GM12801 (cell line): ENCODE data around the gene EYA2.

Experiments used
- CTCF ChIP-seq: IDR thresholded peaks from one replicate; pipeline ENCODE4 v1.5.1; 2011; ENCODE audit warnings: control low read depth; ENCODE audit not compliant: insufficient read length; ENCODE audit errors: extremely low read depth

Gene EYA2

GRCh38 chr20:46883892-46884291, 10.8 kb upstream of the EYA2 start:
- no peak for TF ChIP-seq CTCF

DNA sequence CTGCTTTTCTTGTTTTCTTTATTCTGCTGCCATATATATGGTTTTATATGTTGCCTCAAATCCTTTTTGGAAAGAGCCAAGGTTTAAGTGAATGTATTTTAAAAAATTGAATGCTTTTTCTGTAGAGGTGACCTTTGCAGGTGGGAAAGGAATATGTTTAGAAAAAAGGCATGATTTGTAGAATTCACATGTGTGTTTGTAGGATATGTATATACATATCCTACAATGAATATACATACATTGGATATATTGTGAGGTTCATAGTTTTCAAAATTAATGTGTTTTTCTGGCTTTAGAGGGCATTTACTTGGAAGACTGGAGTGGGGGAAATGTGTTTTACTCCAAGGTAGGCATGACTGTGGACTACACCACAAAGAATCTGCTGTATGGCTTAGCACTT, 4.0 kb upstream of the EYA2 start:
- TF ChIP-seq CTCF, result no peak

GRCh38 chr20:46893051-46893450, 1.6 kb upstream of the EYA2 start:
- no peak for TF ChIP-seq CTCF

- TF ChIP-seq CTCF, result no peak
These were observed 615 bp upstream of the EYA2 start for GRCh38 chr20:46893877-46894578.

GRCh38 chr20:46894971-46895905, 595 bp downstream of the EYA2 start:
- TF ChIP-seq CTCF, result no peak

DNA sequence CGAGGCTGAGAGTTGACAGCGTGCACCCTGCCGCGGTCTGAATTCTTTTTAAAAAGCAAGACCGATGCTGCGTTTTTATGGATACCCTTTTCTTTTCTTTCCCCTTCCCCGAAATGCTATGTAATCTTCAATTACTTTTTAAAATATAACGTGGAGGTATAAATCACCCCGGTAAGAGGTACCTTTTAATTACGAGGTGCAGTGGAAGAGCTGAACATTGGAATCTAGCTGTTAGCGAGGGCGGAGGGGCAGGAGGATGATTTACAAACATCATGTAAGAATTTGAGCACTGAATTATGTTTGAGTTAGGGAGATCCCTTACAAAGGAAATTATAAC, 1.2 kb downstream of the EYA2 start:
- TF ChIP-seq CTCF, result no peak

DNA sequence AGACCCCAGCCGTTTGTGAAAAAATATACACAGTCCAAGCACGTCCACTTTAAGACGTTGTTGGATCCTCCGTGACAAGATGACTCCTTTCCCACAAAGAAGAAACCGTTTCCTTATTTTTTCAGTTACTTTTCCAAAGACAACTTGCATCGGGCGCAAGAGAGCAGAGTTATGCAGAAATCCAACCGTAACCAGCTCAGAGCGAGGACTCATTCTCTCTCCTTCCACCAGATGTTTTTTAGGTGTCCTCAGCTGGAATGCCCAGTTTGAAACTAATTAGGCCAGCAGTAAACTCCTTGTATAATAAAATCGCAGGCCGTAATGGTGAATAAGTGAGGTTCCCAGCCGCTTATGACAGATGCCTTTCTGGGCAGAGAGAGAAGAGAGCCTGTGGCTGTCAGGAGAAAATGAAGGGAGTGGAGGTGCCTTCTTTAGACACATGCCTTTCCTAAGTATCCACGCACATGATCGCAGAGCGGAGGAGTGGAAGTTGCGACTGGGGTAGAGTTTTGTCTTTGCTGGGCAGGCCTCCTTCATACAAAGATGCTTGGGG, 2.8 kb downstream of the EYA2 start:
- no peak for TF ChIP-seq CTCF
